Natural killer cell treated with Interleukin-12 subunit alpha and Interleukin-12 subunit beta and Interleukin-15 and Interleukin-18, amount 100 ng/mL, for 72 hours (primary cell): Measurements from ENCODE around the gene HMG20B. TPM values are rescaled to one million over a fixed set of nuclear protein-coding genes. Genes with fewer than 3 reads are reported as not detected.
"Not testable (repeated sequence)": the region's sequence is repeated elsewhere in the genome, so short reads cannot be mapped to it uniquely, and the experiment has no call there.

ENCODE experiments used
- ATAC-seq, 2 donors: fragments of 150-1000 bp; cut with Tn5 transposase in 1 of 2; sonication (Bioruptor Pico), chemical (Tn5 transposase) in 1 of 2; 2 replicates each; pipeline ENCODE4 v1.10.0; 2021
- DNase-seq: peaks from one replicate; pipeline ENCODE4 v3.0.0; 2022; ENCODE audit warnings: low spot score
- H3K27ac Mint-ChIP-seq, 2 donors: 1 replicate in 1 of 2; 2 replicates in 1 of 2; pipeline ENCODE4 v1.8.0; 2022; ENCODE audit warnings: mixed read lengths in 2 of 2, mild to moderate bottlenecking in 1 of 2, moderate library complexity in 1 of 2
- H3K27me3 Mint-ChIP-seq, 2 donors: 1 replicate in 1 of 2; 2 replicates in 1 of 2; pipeline ENCODE4 v1.8.0; 2022; ENCODE audit warnings: mixed read lengths in 2 of 2
- H3K36me3 Mint-ChIP-seq: one replicate; pipeline ENCODE4 v1.8.0; 2022; ENCODE audit warnings: mixed read lengths
- H3K4me1 Mint-ChIP-seq, 2 donors: 1 replicate in 1 of 2; 2 replicates in 1 of 2; pipeline ENCODE4 v1.8.0; 2022; ENCODE audit warnings: low read depth in 2 of 2, mixed read lengths in 2 of 2, mild to moderate bottlenecking in 1 of 2
- H3K4me3 Mint-ChIP-seq: one replicate; pipeline ENCODE4 v1.8.0; 2022; ENCODE audit warnings: mixed read lengths
- H3K9me3 Mint-ChIP-seq: 2 replicates; pipeline ENCODE4 v1.8.0; 2022; ENCODE audit warnings: mixed read lengths
- total RNA-seq, 2 donors: library from RNA; stranded (reverse); gene quantifications; one replicate each; pipeline ENCODE4 v1.2.3, GENCODE V29; 2022

Gene HMG20B
- total RNA-seq, 2 donors from 2014 or later, result 38.2 to 48.0 TPM

DNA sequence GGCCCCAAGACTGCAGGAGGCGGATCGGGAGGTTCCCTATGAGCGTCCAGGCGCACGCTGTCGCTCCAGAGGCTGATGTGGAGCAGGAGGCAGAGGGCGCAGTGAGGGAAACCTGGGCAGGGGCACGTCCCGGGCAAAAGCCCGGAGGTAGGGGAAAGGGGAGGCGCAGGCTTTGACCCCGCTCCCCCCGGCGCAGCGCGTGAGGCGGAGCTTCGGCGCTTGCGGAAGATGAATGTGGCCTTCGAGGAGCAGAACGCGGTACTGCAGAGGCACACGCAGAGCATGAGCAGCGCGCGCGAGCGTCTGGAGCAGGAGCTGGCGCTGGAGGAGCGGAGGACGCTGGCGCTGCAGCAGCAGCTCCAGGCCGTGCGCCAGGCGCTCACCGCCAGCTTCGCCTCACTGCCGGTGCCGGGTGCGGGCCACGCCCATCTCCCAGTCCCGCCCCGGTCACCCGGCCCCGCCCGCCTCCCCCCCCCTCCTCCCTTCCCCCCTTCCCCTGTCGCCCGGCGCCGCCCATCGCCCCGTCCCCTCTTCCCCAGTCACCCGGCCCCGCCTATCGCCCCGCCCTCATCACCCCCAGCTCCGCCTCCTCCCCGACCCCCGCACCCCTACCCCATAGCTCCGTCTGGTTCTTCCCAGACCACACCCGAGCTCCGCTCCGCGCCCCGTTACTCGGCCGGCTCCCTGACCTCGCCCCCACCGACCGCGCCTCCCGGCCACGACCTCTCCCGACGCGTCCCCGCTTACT, 4.1 kb downstream of the HMG20B start:
- ATAC-seq (no peak), DNase-seq (no peak)
- Mint-ChIP-seq H3K27ac (no peak overlapping the region), H3K9me3 (no peaks in the 10 kb centered on the region), H3K36me3 (no peaks in the 10 kb centered on the region), H3K4me3 (no peak overlapping the region), H3K27me3 (no peaks in the 10 kb centered on the region), H3K4me1 (peaks cover 4 to 15% of the 10 kb centered on the region in 2 donors)

DNA sequence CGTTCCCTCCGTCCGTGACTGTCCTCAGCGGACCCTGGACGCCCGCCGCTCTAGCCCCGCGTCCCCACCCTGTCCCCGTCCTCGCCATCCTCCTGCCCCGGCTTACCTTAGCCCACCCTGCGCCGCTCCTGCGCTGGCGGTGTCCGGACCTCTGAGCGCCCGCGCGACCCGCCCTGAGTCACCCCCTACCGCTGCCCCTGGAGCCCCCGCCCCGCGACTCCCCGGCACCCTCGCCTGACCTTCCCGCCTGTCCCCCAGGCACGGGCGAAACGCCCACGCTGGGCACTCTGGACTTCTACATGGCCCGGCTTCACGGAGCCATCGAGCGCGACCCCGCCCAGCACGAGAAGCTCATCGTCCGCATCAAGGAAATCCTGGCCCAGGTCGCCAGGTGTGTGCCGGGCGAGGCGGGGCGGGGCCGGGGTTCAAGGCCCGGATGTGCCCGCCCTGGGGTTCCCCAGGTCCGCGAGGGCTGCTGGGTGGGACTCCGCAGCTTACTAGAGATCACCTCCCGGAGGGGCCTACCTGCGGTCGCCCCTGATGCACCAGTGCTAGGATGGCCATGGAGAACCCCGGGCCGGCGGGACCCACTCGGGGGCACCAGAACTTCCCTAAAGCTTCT, 5.1 kb downstream of the HMG20B start:
- H3K9me3 Mint-ChIP-seq, result no peaks in the 10 kb centered on the region
- peaks cover 0 to 9% of the 10 kb centered on the region in 2 donors for H3K4me1 Mint-ChIP-seq
- H3K27ac Mint-ChIP-seq, result no peak overlapping the region
- no peak for ATAC-seq
- H3K4me3 Mint-ChIP-seq, result no peak overlapping the region
- H3K36me3 Mint-ChIP-seq, result no peaks in the 10 kb centered on the region
- H3K27me3 Mint-ChIP-seq, result no peaks in the 10 kb centered on the region
- DNase-seq, result no peak

DNA sequence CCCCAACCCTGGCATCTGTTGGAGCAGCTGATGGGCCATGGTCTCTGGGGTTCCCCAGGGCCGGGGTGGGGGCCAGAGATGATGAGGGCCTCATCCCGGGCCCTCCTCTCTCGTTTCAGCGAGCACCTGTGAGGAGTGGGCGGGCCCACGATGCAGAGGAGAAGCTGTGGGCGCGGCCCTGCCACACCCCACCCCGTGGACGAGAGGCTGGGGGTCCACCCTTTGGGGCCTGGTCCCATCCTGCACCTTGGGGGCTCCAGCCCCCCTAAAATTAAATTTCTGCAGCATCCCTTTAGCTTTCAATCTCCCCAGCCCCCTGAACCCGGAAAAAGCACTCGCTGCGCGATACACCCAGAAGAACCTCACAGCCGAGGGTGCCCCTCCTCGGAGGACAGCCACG, 5.6 kb downstream of the HMG20B start:
- H3K27ac Mint-ChIP-seq, result no peak overlapping the region
- DNase-seq (no peak), ATAC-seq (no peak)
- H3K9me3 Mint-ChIP-seq, result no peaks in the 10 kb centered on the region
- no peak overlapping the region for H3K4me3 Mint-ChIP-seq
- no peaks in the 10 kb centered on the region for H3K36me3 Mint-ChIP-seq
- peaks cover 0 to 9% of the 10 kb centered on the region in 2 donors for H3K4me1 Mint-ChIP-seq
- H3K27me3 Mint-ChIP-seq, result no peaks in the 10 kb centered on the region

DNA sequence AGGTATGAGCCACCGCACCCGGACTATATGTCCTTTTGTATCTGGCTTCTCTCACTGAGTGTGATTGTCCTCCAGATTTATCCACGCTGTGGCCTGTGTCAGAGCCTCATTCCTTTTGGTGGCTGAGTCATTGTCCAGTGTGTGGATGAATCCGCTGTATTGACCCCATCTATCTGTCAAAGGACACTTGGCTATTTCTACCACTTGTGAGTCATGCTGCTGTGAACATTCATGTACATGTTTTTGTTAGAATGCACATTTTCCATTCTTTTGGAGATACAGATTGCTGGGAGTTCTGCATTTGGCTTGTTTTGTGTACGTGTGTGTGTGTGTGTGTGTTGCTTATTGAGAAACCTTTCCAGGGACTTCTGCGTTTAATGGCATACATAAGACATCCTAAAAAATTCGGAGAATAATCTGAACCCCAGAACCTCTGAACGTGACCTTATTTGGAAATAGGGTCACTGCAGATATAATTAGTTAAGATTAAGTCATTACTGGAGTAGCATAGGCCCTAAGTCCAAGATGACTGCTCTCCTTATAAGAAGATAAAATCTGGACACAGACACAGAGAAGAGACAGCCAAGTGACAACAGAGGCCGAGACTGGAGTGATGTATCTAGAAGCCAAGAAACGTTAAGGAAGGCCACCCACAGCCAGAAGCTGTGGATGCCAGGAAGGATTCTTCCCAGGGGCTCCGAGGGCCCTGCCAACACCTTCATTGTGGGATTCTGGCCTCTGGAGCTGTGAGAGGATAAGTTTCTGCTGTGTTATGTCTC, 7.6 kb downstream of the HMG20B start:
- no peak overlapping the region for H3K27ac Mint-ChIP-seq
- DNase-seq (no peak), ATAC-seq (no peak)
- H3K36me3 Mint-ChIP-seq, result no peaks in the 10 kb centered on the region
- H3K9me3 Mint-ChIP-seq, result no peaks in the 10 kb centered on the region
- H3K27me3 Mint-ChIP-seq, result no peaks in the 10 kb centered on the region
- peaks cover 0 to under 1% of the 10 kb centered on the region in 2 donors for H3K4me1 Mint-ChIP-seq
- no peak overlapping the region for H3K4me3 Mint-ChIP-seq

DNA sequence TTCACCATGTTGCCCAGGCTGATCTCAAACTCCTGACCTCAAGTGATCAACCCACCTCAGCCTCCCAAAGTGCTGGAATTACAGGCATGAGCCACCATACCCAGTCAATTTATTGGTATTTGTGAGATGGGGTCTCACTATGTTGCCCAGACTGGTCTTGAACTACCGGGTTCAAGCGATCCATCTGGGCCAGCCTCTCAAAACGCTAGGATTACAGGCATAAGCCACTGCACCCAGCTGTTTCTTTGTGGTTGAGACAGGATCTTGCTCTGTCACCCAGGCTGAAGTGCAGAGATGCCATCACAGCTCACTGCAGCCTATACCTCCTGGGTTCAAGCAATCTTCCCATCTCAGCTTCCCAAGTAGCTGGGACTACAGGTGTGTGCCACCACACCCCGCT, 9.0 kb downstream of the HMG20B start:
- not testable (repeated sequence) for H3K27ac Mint-ChIP-seq, H3K36me3 Mint-ChIP-seq, H3K27me3 Mint-ChIP-seq, DNase-seq, H3K9me3 Mint-ChIP-seq, H3K4me3 Mint-ChIP-seq, ATAC-seq, H3K4me1 Mint-ChIP-seq

DNA sequence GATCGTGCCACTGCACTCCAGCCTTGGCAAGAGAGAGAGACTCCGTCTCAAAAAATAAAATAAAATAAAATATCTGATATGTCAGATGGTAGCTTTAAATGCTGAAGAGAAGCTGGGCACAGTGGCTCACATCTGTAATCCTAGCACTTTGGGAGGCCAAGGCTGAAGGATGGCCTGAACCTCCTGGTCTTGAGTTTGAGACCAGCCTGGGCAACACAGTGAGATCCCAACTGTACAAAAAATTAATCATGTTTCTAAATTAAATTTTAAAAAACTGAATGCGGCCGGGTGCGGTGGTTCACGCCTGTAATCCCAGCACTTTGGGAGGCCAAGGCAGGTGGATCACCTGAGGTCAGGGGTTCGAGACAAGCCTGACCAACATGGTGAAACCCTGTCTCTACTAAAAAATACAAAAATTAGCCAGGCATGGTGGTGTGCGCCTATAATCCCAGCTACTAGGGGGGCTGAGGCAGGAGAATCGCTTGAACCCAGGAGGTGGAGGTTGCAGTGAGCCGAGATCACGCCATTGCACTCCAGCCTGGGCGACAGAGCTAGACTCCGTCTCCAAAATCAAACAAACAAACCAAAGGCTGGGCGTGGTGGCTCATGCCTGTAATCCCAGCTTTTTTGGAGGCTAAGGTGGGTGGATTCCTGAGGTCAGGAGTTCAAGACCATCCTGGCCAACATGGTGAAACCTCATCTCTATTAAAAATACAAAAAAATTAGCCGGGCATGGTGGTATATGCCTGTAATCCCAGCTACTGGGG, 11.5 kb downstream of the HMG20B start:
- not testable (repeated sequence) for ATAC-seq, H3K27me3 Mint-ChIP-seq, H3K4me1 Mint-ChIP-seq, H3K9me3 Mint-ChIP-seq, H3K4me3 Mint-ChIP-seq, H3K27ac Mint-ChIP-seq, DNase-seq, H3K36me3 Mint-ChIP-seq

DNA sequence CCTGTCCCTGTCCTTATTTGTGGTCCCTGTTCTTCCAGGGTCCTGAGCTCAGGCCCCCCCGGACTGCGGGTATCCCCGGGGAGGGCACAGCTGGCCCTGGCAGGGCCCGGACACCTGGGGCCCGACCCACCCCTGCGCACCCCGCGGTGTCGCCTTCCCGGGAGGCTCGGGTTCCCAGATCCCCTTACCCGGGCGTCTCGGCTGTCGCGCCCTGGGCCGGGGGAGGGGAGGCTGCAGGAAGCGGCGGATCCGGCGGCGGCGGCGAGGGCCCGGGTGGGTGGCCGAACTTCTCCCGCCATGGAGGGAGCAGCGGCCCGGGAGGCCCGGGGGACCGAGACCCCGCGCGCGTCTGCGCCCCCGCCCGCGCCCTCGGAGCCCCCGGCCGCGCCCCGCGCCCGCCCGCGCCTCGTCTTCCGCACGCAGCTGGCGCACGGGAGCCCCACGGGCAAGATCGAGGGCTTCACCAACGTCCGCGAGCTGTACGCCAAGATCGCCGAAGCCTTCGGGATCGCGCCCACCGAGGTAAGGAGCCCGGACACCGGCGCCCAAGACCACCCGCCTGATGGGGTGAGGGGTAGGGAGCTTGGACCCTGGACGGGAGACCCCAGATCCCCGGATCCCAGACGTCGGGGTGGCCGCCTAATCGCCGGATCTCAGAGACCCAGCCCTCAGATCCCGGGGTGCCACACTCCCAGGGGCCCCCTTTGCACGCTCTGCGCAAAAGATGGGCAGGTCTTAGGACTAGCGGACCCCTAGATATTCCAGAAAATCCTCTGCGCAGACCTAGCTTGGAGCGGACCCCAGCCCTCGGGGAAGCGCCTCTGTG, 12.8 kb downstream of the HMG20B start, which contains the start of gene GIPC3:
GIPC3 (plus strand) TSS at position 178 of the 826 bp plus-strand sequence; CDS start at position 298, 120 bp downstream.
- DNase-seq (no peak), ATAC-seq (peak in 1 of 2 donors; percentile 22)
- no peak within 1 kb of the TSS for H3K4me3 Mint-ChIP-seq
- no peaks in the 10 kb centered on the region for H3K4me1 Mint-ChIP-seq
- no peaks in the 10 kb centered on the region for H3K9me3 Mint-ChIP-seq
- no peaks in the 10 kb centered on the region for H3K36me3 Mint-ChIP-seq
- H3K27ac Mint-ChIP-seq, result no peak within 1 kb of the TSS
- no peaks in the 10 kb centered on the region for H3K27me3 Mint-ChIP-seq

DNA sequence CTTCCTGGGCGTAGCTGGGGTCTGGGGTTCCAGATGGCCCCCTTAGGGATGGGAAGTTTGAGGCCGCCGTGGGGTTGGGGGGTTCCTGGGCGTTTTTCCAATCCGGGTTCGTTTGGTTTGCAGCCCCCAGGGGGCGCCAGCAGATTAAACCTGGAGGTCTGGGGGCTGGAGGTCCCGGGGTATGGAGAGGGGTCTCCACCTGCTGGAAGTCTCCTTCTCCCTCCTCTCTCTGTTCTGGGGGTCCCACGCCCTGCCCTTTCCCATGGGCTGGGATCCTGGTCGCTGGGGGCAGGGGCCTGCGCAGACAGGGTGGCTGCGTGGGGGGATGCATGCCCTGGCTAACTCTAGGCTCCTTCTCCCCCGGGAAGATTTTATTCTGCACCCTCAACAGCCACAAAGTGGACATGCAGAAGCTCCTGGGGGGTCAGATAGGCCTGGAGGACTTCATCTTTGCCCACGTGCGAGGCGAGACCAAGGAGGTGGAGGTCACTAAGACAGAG, 13.4 kb downstream of the HMG20B start:
- ATAC-seq (no peak), DNase-seq (no peak)
- no peak overlapping the region for H3K27ac Mint-ChIP-seq
- H3K4me3 Mint-ChIP-seq, result no peak overlapping the region
- H3K36me3 Mint-ChIP-seq, result no peaks in the 10 kb centered on the region
- H3K4me1 Mint-ChIP-seq, result no peaks in the 10 kb centered on the region
- H3K27me3 Mint-ChIP-seq, result no peaks in the 10 kb centered on the region
- H3K9me3 Mint-ChIP-seq, result no peaks in the 10 kb centered on the region

DNA sequence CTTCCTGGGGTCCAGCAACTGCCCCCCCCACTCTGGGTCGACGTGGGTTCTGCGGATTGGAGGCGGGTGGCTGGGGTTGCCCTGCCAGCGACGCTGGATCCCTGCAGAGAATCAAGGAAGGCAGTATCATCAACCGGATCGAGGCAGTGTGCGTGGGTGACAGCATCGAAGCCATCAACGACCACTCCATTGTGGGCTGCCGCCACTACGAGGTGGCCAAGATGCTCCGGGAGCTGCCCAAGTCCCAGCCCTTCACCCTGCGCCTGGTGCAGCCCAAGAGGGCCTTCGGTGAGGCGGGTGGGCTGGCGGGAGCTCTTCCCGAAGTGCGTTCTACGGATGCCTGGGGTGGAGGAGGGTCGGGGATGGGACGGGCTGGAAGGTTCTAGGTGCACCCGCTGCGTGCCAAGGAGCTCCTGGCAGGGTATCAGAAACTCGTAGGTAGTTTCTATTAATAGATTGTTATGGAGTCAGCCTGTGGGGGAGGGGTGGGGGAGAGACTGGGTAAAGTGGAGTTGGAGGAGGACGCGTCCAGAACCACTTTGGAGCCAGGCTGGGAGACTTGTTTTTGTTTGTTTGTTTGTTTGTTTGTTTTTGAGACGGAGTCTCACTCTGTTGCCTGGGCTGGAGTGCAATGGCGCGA, 14.1 kb downstream of the HMG20B start:
- ATAC-seq, result no peak
- no peaks in the 10 kb centered on the region for H3K9me3 Mint-ChIP-seq

DNA sequence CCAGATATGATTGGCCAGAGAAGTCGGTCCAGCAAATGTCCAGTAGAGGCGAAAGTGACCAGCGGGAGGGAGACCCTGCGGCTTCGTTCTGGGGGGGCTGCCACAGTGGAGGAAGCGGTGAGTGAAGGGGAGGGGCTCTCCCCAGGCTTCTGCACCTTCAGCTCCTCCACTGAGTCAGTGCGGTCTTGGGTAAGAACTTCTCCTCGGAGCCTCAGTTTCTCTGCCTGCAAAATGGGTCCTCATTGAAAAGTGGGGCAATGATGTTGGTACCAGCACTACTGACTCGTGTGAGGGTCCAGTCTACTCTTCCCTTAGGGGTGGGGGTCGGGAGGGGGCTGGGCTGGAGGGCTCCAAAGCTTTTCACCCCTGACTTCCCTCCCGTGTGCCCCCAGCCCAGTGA, 16.7 kb downstream of the HMG20B start:
- Mint-ChIP-seq H3K27ac (no peak overlapping the region), H3K36me3 (no peaks in the 10 kb centered on the region), H3K4me3 (no peak overlapping the region), H3K4me1 (no peaks in the 10 kb centered on the region), H3K9me3 (no peaks in the 10 kb centered on the region), H3K27me3 (no peaks in the 10 kb centered on the region)
- no peak for DNase-seq
- no peak for ATAC-seq

More for the DNA sequence above, 14.1 kb downstream of the HMG20B start:
- no peak for DNase-seq
- Mint-ChIP-seq H3K4me3 (no peak overlapping the region), H3K27me3 (no peaks in the 10 kb centered on the region), H3K27ac (no peak overlapping the region), H3K4me1 (no peaks in the 10 kb centered on the region), H3K36me3 (no peaks in the 10 kb centered on the region)

DNA sequence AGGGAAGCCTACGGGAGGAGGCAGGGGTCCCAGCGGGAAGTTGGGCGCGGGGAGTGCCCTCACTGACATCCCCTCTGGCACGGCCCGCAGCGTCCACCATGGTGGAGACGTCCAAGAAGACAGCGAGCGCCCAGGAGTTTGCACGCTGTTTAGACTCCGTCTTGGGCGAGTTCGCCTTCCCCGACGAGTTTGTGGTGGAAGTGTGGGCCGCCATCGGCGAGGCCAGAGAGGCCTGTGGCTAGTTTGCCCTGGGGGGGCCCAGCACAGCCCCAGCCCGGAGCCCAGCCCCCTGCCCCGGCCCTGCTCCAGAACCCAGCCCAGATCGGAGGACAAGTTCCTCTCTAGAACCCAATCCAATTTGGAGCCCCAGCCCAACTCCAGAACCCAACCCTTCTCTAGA, 17.2 kb downstream of the HMG20B start:
- H3K27me3 Mint-ChIP-seq, result no peaks in the 10 kb centered on the region
- no peak overlapping the region for H3K27ac Mint-ChIP-seq
- H3K9me3 Mint-ChIP-seq, result no peaks in the 10 kb centered on the region
- H3K4me1 Mint-ChIP-seq, result no peaks in the 10 kb centered on the region
- ATAC-seq (no peak), DNase-seq (no peak)
- no peaks in the 10 kb centered on the region for H3K36me3 Mint-ChIP-seq
- no peak overlapping the region for H3K4me3 Mint-ChIP-seq

DNA sequence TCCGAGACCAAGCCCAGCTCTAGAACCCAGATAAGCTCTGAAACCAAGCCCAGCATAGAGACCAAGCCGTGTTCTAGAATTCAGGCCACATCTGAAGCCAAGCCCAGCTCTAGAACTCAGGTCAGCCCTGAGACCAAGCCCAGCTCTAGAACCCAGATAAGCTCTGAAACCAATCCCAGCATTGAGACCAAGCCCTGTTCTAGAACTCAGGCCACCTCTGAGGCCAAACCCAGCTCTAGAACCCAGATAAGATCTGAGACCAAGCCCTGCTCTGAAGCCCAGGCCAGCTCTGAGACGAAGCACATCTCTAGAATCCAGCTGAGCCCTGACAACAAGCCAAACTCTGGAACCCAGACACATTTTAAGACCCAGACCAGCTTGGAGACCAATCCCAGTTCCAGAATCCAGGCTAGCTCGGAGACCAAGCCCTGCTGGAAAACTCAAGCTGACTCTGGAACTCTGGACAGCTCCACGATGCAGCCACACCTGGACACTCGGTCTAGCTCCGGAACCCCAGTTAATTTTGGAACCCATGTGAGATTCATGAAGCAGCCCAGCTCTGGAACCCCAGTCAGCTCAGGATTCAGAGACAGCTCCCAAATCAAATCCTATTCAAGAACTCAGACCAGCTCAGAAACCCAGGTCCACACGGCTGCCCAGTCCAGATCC, 18.4 kb downstream of the HMG20B start:
- no peak overlapping the region for H3K4me3 Mint-ChIP-seq
- no peaks in the 10 kb centered on the region for H3K9me3 Mint-ChIP-seq
- ATAC-seq (peak in 1 of 2 donors; percentile 11), DNase-seq (no peak)
- no peaks in the 10 kb centered on the region for H3K4me1 Mint-ChIP-seq
- H3K36me3 Mint-ChIP-seq, result no peaks in the 10 kb centered on the region
- H3K27ac Mint-ChIP-seq, result no peak overlapping the region
- no peaks in the 10 kb centered on the region for H3K27me3 Mint-ChIP-seq
